Measurements from ENCODE around the gene F8A3. TPM values are rescaled to one million over a fixed set of nuclear protein-coding genes. Genes with fewer than 3 reads are reported as not detected.
"Not testable (repeated sequence)": the region's sequence is repeated elsewhere in the genome, so short reads cannot be mapped to it uniquely, and the experiment has no call there.

The F8A3 gene
- total RNA-seq = 10 to 100 TPM in 1 of 2 experiments, 1 to 10 TPM in 1; 9.7 to 14.5 TPM
- polyA plus RNA-seq = 10 to 100 TPM in 2 of 3 donors, 1 to 10 TPM in 1; 9.5 to 22.2 (median 18.0) TPM
- 0 to 0.14 (median 0.03) reads per million in 6 experiments for total RNA-seq

DNA sequence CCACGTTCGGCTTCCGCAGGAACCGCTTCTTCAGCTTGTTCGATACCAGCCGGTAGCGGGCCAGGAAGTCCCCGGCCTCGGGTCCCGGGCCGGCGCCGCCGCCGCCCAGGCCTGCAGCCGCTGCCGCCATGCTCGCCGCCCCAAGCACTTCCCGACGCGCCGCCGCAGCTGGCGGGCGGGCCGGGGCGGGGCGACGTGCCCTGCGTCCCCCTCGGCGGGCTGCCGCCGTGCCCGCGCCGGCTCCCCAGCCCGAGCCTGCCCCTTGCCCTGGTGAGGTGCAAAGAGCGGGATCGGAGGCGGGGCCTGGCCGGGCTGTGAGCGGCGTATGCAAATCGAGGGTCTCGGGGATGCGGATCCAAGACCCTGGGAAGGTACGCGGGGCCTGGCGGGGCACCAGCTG is at the start of gene F8A3:
Gene F8A3, minus strand, starts transcription at position 150 of the 400 bp plus-strand sequence. Its CDS starts 20 bp downstream, at position 130.
- POLR2A ChIA-PET, H3K4me3 Mint-ChIP-seq, H3K27me3 Mint-ChIP-seq, H3K4me1 Mint-ChIP-seq, H3K27ac Mint-ChIP-seq, H3K36me3 Mint-ChIP-seq, DNase-seq, H3K9me3 Mint-ChIP-seq: not testable (repeated sequence)
- peak; percentile 75 to 78 for ATAC-seq

DNA sequence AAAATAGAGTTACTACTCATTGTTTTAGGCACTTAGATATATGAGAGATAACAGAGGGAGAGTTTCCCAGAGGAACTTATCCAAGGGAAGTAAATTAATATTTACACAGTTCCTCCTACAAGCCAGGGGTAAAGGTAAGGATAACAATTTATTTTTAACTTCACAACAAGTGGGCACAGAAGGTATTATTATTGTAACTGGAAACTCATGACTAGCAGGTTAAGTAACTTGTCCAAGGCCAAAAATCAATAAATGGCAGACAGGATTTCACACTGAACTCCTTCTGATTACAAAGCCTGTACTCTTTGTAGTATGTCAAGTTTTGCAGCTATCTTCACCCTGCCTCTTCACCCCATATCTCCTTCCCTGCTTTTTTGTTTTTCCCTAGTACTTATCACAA is 46.9 kb upstream of the F8A3 start:
- H3K27ac Mint-ChIP-seq = peak overlapping the region in 2 of 10 donors; percentile 19 to 29
- no peaks in the 10 kb centered on the region for H3K9me3 Mint-ChIP-seq
- DNase-seq = no peak
- no peak overlapping the region for H3K4me3 Mint-ChIP-seq
- H3K4me1 Mint-ChIP-seq = no peaks in the 10 kb centered on the region
- no peak for ATAC-seq
- H3K27me3 Mint-ChIP-seq = no peaks in the 10 kb centered on the region
- H3K36me3 Mint-ChIP-seq = peaks cover 7 to 41% (median 10%) of the 10 kb centered on the region in 3 donors
- POLR2A ChIA-PET = no interaction called here

- ATAC-seq, H3K36me3 Mint-ChIP-seq, DNase-seq, H3K4me3 Mint-ChIP-seq, POLR2A ChIA-PET, H3K27ac Mint-ChIP-seq, H3K4me1 Mint-ChIP-seq, H3K27me3 Mint-ChIP-seq, H3K9me3 Mint-ChIP-seq: not testable (repeated sequence)
Measured at GRCh38 chrX:155495134-155495533, 36.7 kb upstream of the F8A3 start.

DNA sequence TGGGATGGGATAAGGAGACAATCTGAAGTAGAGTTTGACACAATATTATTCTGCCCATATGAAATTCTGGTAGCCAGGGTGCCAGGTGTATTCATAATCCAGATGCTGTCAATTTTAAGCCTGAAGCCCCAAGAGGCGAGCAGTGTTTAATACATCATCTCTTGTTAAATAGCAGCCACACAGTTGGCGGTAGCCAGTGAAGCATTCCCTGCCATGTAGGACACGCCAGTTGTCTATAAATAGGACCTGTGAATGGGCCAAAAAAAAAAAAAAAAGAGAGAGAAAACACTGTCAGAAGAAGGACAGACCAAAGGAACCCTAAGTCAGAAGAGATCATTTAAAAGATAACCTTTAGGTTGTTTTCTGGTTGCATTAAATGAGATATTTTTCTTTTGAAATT is 33.0 kb upstream of the F8A3 start:
- H3K27me3 Mint-ChIP-seq, H3K27ac Mint-ChIP-seq, H3K36me3 Mint-ChIP-seq, ATAC-seq, H3K9me3 Mint-ChIP-seq, H3K4me1 Mint-ChIP-seq, DNase-seq, POLR2A ChIA-PET, H3K4me3 Mint-ChIP-seq: not testable (repeated sequence)

DNA sequence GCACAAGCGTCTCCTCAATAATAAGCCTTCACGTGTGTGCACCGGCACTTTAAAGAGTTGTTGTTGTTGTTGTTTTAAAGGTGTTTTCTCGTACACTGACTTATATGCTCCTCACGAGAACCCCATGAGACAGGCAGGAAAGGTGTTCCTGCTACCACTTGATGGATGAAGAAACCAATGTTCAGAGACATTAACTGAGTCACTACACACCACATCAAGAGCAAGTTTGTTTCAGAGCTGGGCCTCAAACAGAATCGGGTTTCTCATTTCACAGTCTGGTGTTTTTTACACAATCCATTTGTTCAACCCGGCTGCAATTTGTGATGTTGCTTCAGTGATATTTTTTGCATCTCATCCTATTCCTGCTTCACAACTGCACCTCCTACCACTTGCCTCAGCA is 18.7 kb upstream of the F8A3 start:
- H3K9me3 Mint-ChIP-seq, H3K4me1 Mint-ChIP-seq, H3K36me3 Mint-ChIP-seq, ATAC-seq, H3K4me3 Mint-ChIP-seq, H3K27me3 Mint-ChIP-seq, POLR2A ChIA-PET, DNase-seq, H3K27ac Mint-ChIP-seq: not testable (repeated sequence)

DNA sequence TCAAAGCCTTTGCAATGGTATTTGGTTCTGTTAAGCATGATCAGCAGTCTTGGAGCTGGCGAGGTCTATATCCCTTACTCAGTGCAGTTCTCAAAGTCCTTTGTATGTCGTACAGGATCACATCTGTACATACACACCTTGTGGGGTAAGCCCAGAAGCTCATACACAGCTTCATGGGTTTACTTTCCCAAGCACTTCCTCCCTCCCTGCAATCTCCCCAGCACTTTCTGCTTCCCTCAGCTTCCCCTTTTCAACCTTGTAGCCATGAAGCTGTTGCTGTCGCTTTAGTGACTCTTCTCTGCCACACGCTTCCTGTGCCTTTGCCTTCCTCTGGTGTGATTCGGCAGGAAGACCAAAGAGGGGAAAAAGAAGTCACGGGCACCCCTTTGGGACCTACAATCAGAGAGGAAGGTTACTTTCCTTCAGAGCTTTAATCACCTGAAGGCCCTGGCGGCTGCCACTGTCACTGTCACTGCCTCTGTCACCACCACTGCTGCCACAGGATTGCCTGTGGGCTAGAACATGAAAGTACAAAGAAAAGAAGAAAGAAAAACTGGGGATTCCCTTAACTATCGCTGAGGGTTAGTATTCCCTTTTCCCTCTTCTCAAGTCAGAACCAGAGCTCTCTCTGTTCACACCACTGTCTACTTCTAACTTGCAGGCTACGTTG is 8.0 kb upstream of the F8A3 start:
- H3K36me3 Mint-ChIP-seq, H3K4me1 Mint-ChIP-seq, POLR2A ChIA-PET, H3K9me3 Mint-ChIP-seq, DNase-seq, H3K27me3 Mint-ChIP-seq, H3K27ac Mint-ChIP-seq, H3K4me3 Mint-ChIP-seq: not testable (repeated sequence)
- ATAC-seq = peak; percentile 91 to 97

DNA sequence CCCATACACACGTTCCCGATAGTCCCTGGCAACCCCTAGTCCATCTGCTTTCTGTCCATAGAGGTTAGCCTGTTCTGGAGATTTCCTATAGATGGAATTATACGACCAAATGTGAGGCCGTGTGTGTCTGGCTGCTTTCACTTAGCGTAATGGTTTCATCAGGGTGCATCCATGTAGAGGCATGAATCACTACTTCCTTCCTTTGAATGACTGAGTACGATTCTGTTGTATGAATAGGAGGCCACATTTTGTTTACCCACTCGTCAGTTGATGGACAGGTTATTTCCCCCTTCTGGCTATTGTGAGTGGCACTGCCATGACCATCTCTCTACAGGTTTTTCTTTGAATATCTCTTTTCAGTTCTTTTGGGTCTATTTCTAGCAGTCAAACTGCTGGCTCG is 2.1 kb upstream of the F8A3 start:
- H3K9me3 Mint-ChIP-seq, ATAC-seq, H3K27me3 Mint-ChIP-seq, H3K4me3 Mint-ChIP-seq, H3K36me3 Mint-ChIP-seq, POLR2A ChIA-PET, DNase-seq, H3K4me1 Mint-ChIP-seq, H3K27ac Mint-ChIP-seq: not testable (repeated sequence)

DNA sequence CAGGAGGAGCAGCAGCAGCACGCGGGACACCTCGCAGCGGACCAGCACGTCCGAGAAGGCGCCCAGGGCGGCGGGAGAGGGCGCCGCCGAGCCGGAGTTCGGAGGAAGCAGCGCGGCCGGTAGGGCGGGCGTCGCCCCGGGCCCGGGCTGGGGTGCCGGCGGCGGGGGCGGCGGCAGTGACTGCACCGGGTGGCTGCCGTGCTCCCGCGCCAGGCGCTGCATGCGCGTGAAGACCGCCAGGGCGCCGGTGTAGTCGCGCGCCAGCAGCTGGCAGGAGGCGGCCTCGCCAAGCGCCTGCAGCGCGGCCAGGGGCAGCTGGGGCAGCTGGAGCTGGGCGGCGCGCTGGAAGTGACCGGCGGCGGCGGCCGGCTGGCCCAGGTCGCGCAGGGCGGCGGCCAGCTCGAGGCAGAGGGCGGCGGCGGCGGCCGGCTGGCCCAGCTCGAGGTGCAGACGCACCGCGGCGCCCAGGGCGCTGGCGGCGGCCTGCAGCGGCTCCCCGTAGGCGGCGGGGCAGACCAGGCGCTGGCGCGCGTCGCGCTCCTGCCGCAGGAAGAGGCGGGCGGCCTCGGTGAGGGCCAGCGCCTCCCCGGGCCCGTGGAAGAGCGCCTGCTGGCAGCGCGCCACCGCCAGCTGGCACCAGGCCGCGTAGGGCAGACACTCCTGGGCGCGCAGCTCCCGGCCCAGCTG is 516 bp downstream of the F8A3 start:
- H3K4me1 Mint-ChIP-seq, DNase-seq, H3K36me3 Mint-ChIP-seq, H3K27me3 Mint-ChIP-seq, H3K27ac Mint-ChIP-seq, POLR2A ChIA-PET, H3K9me3 Mint-ChIP-seq, H3K4me3 Mint-ChIP-seq: not testable (repeated sequence)
- ATAC-seq = peak; percentile 75 to 76

GRCh38 chrX:155441097-155441496 is 17.3 kb downstream of the F8A3 start:
- no peaks in the 10 kb centered on the region for H3K27me3 Mint-ChIP-seq
- no peak for ATAC-seq
- no peak overlapping the region for H3K27ac Mint-ChIP-seq
- peaks cover 0 to 32% (median 4%) of the 10 kb centered on the region in 9 donors for H3K9me3 Mint-ChIP-seq
- H3K4me3 Mint-ChIP-seq = no peak overlapping the region
- peak in 1 of 10 donors; percentile 11 for DNase-seq
- H3K36me3 Mint-ChIP-seq = peaks cover 0 to 13% (median 7%) of the 10 kb centered on the region in 3 donors
- peaks cover 0 to 2% (median 0%) of the 10 kb centered on the region in 4 donors for H3K4me1 Mint-ChIP-seq
- POLR2A ChIA-PET = no interaction called here

DNA sequence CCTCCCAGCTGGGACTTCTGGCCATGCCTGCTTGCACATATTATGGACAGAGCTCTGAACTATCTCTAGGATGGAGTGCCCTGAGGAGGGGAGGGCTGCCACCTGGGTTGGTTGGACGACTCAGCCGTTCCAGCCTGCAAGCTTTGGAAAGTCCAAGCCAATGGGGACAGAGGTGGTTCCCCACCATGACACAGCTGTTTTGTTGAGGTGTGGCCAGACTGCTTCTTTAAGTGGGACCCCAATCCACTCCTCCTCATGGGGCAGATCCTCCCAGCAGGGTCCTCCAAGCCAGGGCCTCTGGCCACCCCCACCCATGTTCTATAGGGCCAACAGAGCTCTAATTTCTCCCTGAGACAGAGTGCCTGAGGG is 22.7 kb downstream of the F8A3 start:
- Mint-ChIP-seq H3K9me3 (peaks cover 0 to 18% (median 0%) of the 10 kb centered on the region in 9 donors), H3K27ac (no peak overlapping the region), H3K4me1 (no peaks in the 10 kb centered on the region), H3K36me3 (peaks cover 0 to 13% (median 3%) of the 10 kb centered on the region in 3 donors), H3K27me3 (no peaks in the 10 kb centered on the region), H3K4me3 (no peak overlapping the region)
- ATAC-seq (no peak), DNase-seq (no peak)
- POLR2A ChIA-PET = no interaction called here

DNA sequence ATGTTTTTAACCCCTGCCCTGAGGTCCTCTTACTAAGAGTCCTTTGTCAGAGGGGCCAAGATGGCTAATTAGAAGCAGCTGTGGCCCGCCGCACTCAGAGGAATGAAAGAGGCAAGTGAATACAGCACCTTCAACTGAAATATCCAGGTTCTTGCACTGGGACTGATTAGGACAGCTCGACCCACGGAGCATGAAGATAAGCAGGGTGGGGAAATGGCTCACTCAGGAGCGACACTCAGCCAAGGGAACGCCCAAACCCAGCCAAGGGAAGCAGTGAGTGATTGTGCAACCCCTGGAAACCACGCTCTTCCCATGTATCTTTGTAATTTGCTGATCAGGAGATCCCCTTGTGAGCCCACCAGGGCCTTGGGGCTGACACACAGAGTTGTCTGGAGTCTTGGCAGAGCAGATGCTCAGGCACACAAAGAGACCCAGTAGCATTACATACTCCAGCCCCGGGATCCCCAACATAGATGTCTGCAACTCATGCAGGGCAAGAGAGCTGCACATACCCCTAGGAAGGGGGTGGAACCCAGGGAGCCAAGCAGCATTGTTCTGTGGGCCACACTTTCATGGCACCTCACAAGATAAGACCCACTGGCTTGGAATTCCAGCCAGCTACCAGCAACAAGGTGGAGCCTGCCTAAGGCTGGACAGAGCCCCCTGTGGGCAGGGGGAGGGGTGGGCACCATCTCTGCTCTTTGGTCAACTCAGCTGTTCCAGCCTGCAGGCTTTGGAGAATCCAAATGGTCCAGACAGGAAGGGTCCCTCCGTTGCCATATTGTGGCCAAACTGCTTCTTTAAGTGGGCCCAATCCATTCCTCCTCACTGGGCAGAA is 23.3 kb downstream of the F8A3 start:
- no peaks in the 10 kb centered on the region for H3K4me1 Mint-ChIP-seq
- DNase-seq = peak in 2 of 10 donors; percentile 1 to 42
- ATAC-seq = no peak
- H3K4me3 Mint-ChIP-seq = no peak overlapping the region
- POLR2A ChIA-PET = no interaction called here
- peaks cover 0 to 17% (median 0%) of the 10 kb centered on the region in 9 donors for H3K9me3 Mint-ChIP-seq
- peaks cover 0 to 13% (median 0%) of the 10 kb centered on the region in 3 donors for H3K36me3 Mint-ChIP-seq
- no peak overlapping the region for H3K27ac Mint-ChIP-seq
- H3K27me3 Mint-ChIP-seq = no peaks in the 10 kb centered on the region

- H3K27me3 Mint-ChIP-seq = no peaks in the 10 kb centered on the region
- H3K27ac Mint-ChIP-seq = no peak overlapping the region
- POLR2A ChIA-PET = no interaction called here
- no peaks in the 10 kb centered on the region for H3K4me1 Mint-ChIP-seq
- no peak for ATAC-seq
- H3K36me3 Mint-ChIP-seq = peaks cover 0 to 3% (median 0%) of the 10 kb centered on the region in 3 donors
- H3K9me3 Mint-ChIP-seq = peaks cover 0 to 2% (median 0%) of the 10 kb centered on the region in 9 donors
- H3K4me3 Mint-ChIP-seq = no peak overlapping the region
- no peak for DNase-seq
Measured at GRCh38 chrX:155417769-155418168, 40.7 kb downstream of the F8A3 start.

Measured in naive thymus-derived CD8-positive, alpha-beta T cell (primary cell).